GM18505 (cell line): ENCODE measurements around the gene TLR4.

Experiments used
- ATAC-seq: cut with Tn5 transposase; IDR thresholded peaks from one replicate; pipeline ENCODE4 v1.9.1; 2021; ENCODE audit not compliant: unreplicated experiment
- POLR2A ChIP-seq: IDR thresholded peaks from 4 replicates; pipeline ENCODE4 v1.6.1; 2011; ENCODE audit warnings: borderline replicate concordance; ENCODE audit not compliant: insufficient read depth, insufficient read length; ENCODE audit errors: extremely low read depth

TLR4 gene

GRCh38 chr9:117744369-117744768 is 40.2 kb downstream of the TLR4 start:
- TF ChIP-seq POLR2A = no peak
- ATAC-seq = no peak

DNA sequence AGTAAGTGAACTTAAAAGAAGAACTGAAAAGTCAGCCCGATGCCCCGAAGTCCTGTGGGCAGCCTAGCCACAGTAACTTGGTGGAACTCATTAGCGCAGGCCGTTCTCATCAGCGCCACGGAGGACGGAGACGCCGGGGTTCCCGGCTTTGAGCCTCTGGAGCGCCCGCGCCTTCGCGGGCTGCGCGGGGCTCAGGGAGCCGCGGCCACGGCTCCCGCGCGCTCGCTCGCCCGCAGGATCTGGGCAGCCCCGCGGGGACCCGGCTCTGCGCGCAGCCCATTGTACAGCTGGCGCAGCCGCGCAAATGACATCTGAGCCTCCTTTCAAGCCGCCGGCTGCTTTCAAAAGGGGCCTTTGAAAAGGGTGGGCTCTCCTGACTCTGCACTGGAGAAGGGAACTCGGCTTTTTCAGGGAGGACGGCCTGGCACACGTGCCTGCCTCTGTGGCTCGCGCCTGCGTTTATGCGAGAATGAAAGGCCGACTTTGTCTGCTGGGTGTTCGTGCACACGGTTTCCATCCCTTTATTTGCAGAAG is 40.7 kb downstream of the TLR4 start:
- no peak for ATAC-seq

GRCh38 chr9:117745598-117745997 is 41.4 kb downstream of the TLR4 start:
- no peak for ATAC-seq
- no peak for TF ChIP-seq POLR2A

More for the DNA sequence above, 40.7 kb downstream of the TLR4 start:
- no peak for TF ChIP-seq POLR2A

DNA sequence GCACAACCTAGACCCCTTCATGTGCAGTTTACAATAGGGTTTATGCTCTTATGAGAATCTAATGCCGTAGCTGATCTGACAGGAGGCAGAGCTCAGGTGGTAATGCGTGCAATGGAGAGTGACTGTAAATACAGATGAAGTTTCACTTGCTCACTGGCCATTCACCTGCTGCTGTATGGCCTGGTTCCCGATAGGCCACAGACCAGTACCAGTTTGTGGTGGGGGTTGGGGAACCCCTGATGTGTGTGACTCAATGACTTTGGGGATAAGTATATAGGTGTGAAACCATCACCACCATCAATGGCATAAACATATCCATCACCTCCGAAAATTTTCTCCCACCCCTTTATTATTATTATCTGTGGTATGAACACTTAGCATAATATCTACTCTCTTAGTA is 42.1 kb downstream of the TLR4 start:
- TF ChIP-seq POLR2A = no peak

GRCh38 chr9:117747386-117747970 is 43.3 kb downstream of the TLR4 start:
- ATAC-seq = no peak
- no peak for TF ChIP-seq POLR2A

More for the DNA sequence above, 42.1 kb downstream of the TLR4 start:
- ATAC-seq = no peak

GRCh38 chr9:117750401-117750800 is 46.2 kb downstream of the TLR4 start:
- no peak for ATAC-seq
- no peak for TF ChIP-seq POLR2A

- no peak for ATAC-seq
Observed at GRCh38 chr9:117752894-117753293, 48.7 kb downstream of the TLR4 start.

DNA sequence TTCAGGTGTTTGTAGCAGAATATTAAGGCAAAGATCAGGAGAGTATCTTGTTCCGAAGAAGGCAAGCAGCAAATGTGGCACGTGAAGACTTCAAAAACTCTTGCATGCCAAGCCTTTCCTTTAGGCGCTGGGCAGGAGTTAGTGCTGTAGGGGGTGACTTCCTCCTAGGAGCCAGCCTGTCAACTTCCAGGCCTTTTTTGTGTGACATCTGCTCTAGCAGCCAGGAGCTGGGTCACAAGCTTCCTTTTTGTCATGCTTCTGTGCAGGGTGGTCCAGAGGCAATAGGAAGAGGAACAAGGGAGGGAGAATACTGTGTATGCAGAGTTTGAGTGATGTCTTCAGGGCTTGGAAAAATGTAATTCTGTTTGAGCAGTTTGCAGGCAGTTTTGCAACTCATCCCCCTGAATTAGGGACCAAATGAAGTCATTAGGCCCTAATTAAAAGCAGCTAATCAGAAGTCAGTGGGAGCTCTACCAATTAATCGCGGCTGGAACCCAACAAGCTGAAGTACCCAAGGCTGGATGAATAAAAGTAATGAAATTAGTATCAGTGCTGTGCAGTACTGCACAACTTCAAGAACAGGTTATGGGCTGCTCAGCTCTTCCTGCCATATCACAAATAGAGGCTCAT is 53.5 kb downstream of the TLR4 start:
- ATAC-seq = no peak
- TF ChIP-seq POLR2A = no peak

More at GRCh38 chr9:117752894-117753293, 48.7 kb downstream of the TLR4 start:
- TF ChIP-seq POLR2A = no peak

DNA sequence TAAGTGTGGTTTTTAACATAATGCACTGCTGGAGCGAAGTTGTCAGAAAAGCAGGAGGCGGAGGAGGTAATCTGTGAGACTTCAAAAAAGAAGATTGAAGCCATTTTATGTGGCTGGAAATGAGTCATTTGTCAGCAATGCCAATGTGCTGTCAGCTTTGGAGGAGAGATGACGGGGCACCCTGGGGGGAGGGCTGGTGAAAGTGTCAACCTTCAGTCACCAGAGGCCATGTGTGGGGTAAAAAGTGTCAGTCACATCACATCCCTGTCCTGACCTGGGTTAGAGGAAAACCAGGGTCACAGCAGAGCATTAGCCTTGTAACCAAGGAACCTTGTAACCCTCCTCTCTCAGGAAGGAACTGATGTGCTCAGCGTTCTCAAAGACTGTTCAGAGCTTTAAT is 59.1 kb downstream of the TLR4 start:
- no peak for TF ChIP-seq POLR2A
- no peak for ATAC-seq

- ATAC-seq = no peak
- no peak for TF ChIP-seq POLR2A
Observed at GRCh38 chr9:117768750-117769395, 64.7 kb downstream of the TLR4 start.

GRCh38 chr9:117771136-117771535 is 66.9 kb downstream of the TLR4 start:
- ATAC-seq = no peak
- no peak for TF ChIP-seq POLR2A

GRCh38 chr9:117772960-117773359 is 68.8 kb downstream of the TLR4 start:
- TF ChIP-seq POLR2A = no peak
- no peak for ATAC-seq
